Measurements from ENCODE around the gene CASS4. TPM values are rescaled to one million over a fixed set of nuclear protein-coding genes. Genes with fewer than 3 reads are reported as not detected.

Gene CASS4
- total RNA-seq, 1 experiment from 2014 or later, result 0.15 TPM

GRCh38 chr20:56420028-56420427 is 8.0 kb downstream of the CASS4 start:
- Histone ChIP-seq H3K27me3 (ENCODE audit: control insufficient read depth, insufficient read depth, low read length) (no peaks in the 10 kb centered on the region), H3K36me3 (ENCODE audit: control insufficient read depth, insufficient read depth, low read length) (no peaks in the 10 kb centered on the region), H3K4me3 (ENCODE audit: low read depth in 2 of 2, low read length in 2 of 2) (no peak overlapping the region), H3K27ac (ENCODE audit: low read length) (no peak overlapping the region), H3K4me1 (ENCODE audit: control insufficient read depth, insufficient read depth, low read length) (no peaks in the 10 kb centered on the region), H3K9me3 (ENCODE audit: control insufficient read depth, insufficient read depth, low read depth, low read length) (no peaks in the 10 kb centered on the region)
- intact Hi-C loops (cut with micrococcal nuclease; ENCODE audit: unreplicated experiment) (no loop called here), in situ Hi-C loops (cut with HindIII; ENCODE audit: low pct_unique_long_range_greater_than_20kb, low sequenced_read_pairs) (no loop called here)
- no TSS peak for BruUV-seq (replicated peaks)
- TF ChIP-seq TCF7L2 (IDR thresholded peaks at IDR 0.05; ENCODE audit: low read depth, low read length) (no peak), REST (IDR thresholded peaks at IDR 0.05; ENCODE audit: insufficient read depth in 1 of 2, low read depth in 2 of 2, low read length in 1 of 2) (no peak), CTCF (IDR thresholded peaks at IDR 0.05) (no peak), SIN3A (IDR thresholded peaks at IDR 0.05; ENCODE audit: borderline replicate concordance, insufficient read depth, low read depth, low read length) (no peak), POLR2AphosphoS5 (IDR thresholded peaks at IDR 0.05; ENCODE audit: low read depth, low read length) (no peak)
- no peak for ATAC-seq
- POLR2A ChIA-PET, result no interaction called here
- DNase-seq (ENCODE audit: low read depth, low spot score), result no peak
- CTCF ChIA-PET, result no interaction called here

DNA sequence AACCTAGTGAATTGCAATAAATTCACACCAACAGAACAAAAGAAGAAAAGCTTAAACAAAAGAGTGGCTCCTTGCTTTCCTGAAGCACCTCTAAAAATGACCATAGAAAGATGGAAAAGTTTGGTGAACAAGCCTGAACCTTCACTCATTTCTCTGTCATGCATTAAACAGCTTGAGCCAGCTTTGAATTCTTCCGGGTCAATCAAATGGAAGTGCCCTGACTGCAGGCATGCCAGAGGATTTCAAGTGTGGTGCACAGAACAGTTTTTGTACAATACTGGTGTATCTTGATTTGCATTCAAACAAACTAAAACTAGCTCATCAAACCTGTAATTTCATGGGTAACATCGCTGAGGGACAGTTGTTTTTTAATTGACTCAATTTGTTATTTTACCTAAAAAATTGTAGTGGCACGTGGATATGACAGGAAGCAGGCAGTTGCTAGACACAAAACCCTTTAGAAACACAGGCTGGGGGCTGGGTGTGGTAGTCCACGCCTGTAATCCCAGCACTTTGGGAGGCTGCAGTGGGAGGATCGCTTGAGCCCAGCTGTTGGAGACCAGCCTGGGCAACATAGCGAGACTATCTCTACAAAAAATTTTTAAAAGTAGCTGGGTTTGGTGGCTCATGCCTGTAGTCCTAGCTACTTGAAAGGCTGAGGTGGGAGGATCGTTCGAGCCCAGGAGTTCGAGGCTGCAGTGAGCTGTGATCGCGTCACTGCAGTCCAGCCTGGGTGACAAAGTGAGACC is 9.1 kb downstream of the CASS4 start:
- Histone ChIP-seq H3K9me3 (ENCODE audit: control insufficient read depth, insufficient read depth, low read depth, low read length) (no peaks in the 10 kb centered on the region), H3K4me3 (ENCODE audit: low read depth in 2 of 2, low read length in 2 of 2) (no peak overlapping the region), H3K27me3 (ENCODE audit: control insufficient read depth, insufficient read depth, low read length) (no peaks in the 10 kb centered on the region), H3K36me3 (ENCODE audit: control insufficient read depth, insufficient read depth, low read length) (no peaks in the 10 kb centered on the region), H3K4me1 (ENCODE audit: control insufficient read depth, insufficient read depth, low read length) (no peaks in the 10 kb centered on the region), H3K27ac (ENCODE audit: low read length) (no peak overlapping the region)
- in situ Hi-C loops (cut with HindIII; ENCODE audit: low pct_unique_long_range_greater_than_20kb, low sequenced_read_pairs) (no loop called here), intact Hi-C loops (cut with micrococcal nuclease; ENCODE audit: unreplicated experiment) (no loop called here)
- DNase-seq (ENCODE audit: low read depth, low spot score), result no peak
- no TSS peak for BruUV-seq (replicated peaks)
- ChIA-PET CTCF (interaction anchor here (0.6 kb wide), 1 partner anchor 28 kb away, joined by 4 read pairs; no protein-coding TSS in a partner anchor), POLR2A (no interaction called here)
- TF ChIP-seq POLR2AphosphoS5 (IDR thresholded peaks at IDR 0.05; ENCODE audit: low read depth, low read length), result no peak
- TF ChIP-seq TCF7L2 (IDR thresholded peaks at IDR 0.05; ENCODE audit: low read depth, low read length), result no peak
- TF ChIP-seq SIN3A (IDR thresholded peaks at IDR 0.05; ENCODE audit: borderline replicate concordance, insufficient read depth, low read depth, low read length), result no peak
- no peak for TF ChIP-seq REST (IDR thresholded peaks at IDR 0.05; ENCODE audit: insufficient read depth in 1 of 2, low read depth in 2 of 2, low read length in 1 of 2)
- no peak for TF ChIP-seq CTCF (IDR thresholded peaks at IDR 0.05)
- ATAC-seq, result no peak

All from Panc1 (cell line).